ENCODE data around the gene ENPP3.
"Not testable (repeated sequence)": the region's sequence is repeated elsewhere in the genome, so short reads cannot be mapped to it uniquely, and the experiment has no call there.

ENPP3 gene

DNA sequence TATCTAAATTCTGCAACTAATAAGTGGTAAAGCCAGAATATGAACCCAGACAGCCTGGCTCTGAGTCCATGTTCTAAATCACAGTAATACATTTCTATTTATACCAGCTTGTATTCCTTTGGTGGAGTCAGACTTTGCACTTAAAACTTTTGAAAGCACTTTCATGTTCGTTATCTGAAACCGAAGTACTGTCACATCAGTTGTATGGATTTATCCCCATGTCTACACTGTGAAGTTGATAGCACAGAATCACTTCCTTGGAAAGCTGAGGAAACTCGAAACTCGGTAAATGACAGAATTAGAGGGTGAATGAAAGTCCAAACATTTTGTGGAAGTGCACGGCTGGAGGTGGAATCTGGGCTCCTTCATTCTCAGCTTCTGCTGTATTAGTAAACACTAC, 102.0 kb downstream of the ENPP3 start:
- DNase-seq, result no peak

- no peak for DNase-seq
Measured at GRCh38 chr6:131740161-131740560, 103.1 kb downstream of the ENPP3 start.

GRCh38 chr6:131741688-131742393, 104.7 kb downstream of the ENPP3 start:
- no peak for DNase-seq

GRCh38 chr6:131744432-131745287, 107.6 kb downstream of the ENPP3 start:
- DNase-seq, result no peak

GRCh38 chr6:131745476-131745875, 108.4 kb downstream of the ENPP3 start:
- DNase-seq, result no peak

DNA sequence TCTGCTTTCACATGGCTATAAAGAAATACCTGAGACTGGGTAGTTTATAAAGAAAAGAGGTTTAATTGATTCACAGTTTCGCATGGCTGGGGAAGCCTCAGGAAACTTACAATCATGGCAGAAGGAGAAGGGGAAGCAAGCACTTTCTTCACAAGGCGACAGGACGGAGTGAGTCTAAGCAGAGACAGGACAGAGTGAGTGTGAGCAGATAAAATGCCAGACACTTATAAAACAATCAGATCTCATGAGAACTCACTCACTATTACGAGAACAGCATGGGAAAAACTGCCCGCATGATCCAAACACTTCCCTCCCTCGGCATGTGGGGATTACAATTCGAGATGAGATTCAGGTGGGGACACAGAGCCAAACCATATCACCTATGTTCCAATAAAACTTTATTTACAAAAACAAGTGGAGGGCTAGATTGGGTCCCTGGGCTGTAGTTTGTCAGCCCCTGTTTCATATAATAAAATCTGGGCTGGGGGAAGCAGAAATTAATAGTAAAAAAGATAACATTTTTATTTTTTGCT, 110.8 kb downstream of the ENPP3 start:
- no peak for DNase-seq

DNA sequence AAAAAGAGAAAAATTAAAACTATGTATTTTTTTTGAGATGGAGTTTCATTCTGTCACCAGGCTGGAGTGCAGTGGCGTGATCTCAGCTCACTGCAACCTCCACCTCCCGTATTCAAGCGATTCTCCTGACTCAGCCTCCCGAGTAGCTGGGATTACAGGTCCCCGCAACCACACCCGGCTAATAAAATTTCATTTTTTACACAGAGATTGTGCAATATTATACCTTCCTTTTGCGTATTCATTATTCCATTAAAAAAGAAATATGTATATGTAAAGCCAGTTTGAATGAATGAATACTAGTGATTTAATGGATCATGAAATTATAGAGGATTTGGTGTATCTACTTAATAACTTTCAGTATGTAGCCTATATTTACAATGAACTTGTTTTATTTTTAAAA, 111.9 kb downstream of the ENPP3 start:
- DNase-seq, result no peak

DNA sequence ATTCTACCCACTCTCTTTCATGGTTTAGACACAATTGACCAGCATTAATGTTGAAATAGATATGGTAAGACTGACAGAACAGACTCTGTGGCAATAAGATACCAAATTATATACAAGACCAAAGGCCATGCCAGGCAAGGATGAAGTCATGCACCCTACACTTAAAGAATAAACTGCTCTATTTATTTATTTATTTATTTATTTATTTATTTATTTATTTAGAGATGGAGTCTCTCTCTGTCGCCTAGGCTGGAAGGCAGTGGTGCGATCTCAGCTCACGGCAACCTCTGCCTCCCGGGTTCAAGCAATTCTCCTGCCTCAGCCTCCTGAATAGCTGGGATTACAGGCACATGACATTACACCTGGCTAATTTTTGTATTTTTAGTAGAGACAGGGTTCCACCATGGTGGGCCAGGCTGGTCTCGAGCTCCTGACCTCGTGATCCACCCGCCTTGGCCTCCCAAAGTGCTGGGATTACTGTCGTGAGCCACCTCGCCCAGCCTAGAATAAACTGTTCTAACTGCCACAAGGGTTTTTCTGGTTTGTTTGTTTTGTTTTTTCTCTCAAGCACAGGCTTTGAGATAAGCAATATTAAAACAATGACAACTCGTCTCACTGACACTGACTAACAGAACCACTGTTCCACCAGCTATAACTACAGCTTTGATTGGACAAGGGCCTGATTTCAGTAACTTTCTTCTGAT, 114.1 kb downstream of the ENPP3 start:
- DNase-seq, result not testable (repeated sequence)

- no peak for DNase-seq
Measured at GRCh38 chr6:131754088-131754487, 117.0 kb downstream of the ENPP3 start.

DNA sequence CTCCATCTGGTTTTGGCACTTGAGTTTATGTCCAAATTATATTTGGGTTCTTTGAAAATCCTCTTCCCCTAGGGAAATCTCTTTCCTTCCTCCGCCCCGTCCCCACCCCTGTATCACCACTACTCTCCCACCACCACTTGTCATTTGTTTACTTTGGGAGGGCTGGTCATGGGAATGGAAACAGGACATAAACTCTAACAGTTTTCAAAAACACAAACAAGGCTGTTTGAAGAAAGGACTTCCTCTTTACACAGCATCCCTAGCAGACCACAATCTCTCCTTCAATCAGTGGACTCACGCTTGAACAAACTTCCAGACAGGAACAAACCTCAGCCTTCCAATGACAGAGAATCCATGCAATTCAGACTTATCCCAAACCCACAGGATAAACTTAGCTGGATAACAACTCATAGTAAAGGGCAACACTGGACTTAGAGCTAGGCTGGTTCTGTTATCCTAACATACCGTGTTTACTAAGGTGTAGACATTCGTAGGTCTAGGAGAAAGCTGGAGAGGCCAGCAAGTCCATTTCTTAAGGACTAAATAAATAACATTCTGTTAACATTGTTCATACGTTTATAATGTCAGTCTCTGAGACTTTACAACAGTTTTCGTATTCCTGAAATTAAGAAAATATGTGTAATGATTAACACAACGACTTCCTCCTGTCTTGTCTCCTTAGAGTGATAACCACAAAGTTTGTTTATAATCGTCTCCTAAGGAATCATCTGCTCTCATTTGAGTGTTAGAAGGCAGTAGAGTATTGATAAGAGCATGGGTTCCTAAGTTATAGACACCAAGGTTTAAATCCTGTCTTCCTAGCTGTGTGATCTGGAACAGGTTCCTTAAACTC, 117.8 kb downstream of the ENPP3 start:
- no peak for DNase-seq

- no peak for DNase-seq
Measured at GRCh38 chr6:131755597-131755996, 118.5 kb downstream of the ENPP3 start.

DNA sequence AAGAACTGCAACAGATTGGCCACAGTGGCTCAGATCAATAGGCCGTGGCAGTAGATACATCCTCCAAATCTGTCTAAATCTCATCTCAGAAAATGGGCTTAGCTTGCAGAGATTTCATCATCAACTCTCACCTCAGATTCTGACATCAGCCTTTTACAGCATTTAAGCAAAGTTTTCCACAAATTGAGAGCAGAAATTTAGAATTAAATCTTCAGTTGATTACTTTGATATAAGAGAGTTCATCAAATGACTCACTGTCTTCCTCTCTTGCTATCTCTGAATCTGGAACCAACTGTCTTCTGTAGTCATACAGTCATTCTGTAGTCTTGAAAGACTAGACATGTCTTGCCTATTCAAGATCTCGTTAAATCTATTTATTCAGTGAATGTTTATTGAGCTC, 118.9 kb downstream of the ENPP3 start:
- no peak for DNase-seq

DNA sequence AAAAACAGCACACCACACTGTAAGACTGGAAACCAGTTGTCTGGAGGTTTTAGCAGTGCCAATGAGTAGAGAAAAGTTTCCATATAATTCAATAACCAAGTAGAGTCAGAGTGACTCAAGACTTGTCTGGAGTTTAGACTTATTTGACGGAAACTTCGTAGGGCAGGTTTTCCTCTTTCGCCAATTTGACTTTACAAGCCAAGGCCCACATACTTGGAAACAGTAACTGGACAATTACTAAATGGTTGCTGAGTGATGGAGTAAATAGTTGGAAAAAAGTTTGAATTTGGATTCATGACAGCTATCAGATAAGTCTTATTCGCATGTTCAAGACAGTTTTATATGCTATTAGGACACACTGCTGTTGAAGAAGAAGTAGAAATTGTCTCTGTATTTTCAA, 121.8 kb downstream of the ENPP3 start:
- DNase-seq, result no peak

DNA sequence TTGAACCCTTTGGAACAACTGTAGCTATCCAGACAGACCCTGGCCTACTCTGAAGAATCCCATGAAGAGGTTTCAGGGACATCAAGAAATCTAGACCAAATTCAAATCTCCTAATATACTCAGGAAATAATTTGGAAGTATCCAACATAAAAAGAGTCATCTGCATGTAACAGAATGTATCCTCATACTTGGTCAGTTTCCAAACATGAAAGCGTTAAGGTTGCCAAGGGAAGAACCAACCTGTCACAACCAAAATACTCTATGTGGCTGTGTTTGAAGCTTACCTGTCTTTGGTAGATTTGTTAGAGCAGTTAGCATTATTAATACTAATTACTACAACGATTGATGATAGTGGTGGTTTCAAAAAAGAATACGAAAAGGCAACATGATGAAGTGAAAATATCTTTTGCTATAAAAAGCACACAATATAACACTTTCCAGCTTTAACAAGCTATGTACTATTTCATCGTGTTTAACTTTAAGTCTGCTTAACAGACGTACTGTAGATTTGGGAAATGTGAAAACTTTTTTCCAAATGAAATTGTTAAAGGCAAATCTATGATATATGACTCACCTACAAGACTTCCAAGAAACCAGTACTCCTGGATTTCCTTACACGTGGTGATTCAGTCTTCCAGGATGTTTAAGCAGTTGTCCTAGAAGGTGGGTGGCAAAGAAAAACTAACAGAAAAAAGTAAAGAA, 124.1 kb downstream of the ENPP3 start:
- DNase-seq, result no peak

GRCh38 chr6:131761762-131762067, 124.6 kb downstream of the ENPP3 start:
- no peak for DNase-seq

- no peak for DNase-seq
Measured at GRCh38 chr6:131762984-131763383, 125.9 kb downstream of the ENPP3 start.

- DNase-seq, result no peak
Measured at GRCh38 chr6:131763749-131764148, 126.6 kb downstream of the ENPP3 start.

GRCh38 chr6:131764350-131764749, 127.2 kb downstream of the ENPP3 start:
- DNase-seq, result no peak

DNA sequence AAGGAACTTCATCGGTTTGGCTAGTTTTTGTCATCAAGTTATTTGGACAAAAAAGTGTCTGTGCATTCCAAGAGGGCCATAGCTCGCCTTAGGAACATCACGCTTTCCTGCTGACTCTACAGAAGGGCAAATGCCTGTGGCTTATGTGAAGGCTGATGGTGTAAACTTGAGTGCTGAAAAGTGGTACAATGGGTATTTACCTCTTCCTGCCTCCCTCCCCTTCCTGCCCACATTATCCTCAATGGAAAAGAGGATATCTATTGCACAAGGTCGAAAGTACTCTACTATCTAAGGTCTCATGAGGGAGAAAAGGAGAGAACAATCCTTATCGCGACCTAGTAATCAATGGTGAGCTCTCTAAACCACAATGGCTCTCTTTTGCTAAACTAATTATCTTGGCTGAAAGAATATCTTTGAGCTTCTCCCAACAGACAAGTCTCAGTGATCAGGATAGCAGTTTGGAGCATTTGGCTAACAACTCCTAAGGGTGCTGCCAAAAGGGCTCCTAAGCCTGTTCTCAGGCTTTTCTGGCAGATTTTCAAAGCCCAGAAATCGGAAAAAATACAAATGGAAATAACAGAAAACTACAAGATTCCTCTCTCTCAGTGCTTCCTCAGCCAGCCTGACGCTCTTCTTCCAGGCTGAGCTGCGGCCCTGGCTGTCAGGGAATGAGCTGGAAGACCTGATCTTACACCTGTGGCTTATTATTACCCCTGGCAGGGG, 128.1 kb downstream of the ENPP3 start:
- no peak for DNase-seq

GRCh38 chr6:131765804-131766135, 128.7 kb downstream of the ENPP3 start:
- DNase-seq, result no peak

GRCh38 chr6:131766631-131767030, 129.5 kb downstream of the ENPP3 start:
- DNase-seq, result no peak

DNA sequence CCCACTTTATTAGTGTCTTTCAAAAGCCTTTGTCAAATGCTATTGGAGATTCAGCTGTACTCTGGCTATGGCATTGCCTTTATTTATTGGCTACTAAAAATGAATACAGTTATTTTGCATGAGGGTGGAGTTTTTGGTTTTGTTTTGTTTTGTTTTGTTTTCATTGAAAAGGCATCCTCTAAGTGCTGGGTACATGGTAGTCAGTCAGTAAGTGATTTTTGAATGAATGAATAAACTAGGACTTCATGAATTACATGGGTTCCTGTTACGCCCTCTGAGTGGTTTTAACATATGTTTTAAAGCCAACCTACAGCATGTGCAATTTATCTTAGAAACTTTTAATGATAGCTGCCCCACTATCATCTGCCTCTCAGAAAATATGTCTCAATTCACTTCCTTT, 131.9 kb downstream of the ENPP3 start:
- DNase-seq, result no peak
